Lower leg skin (tissue), 4 donors: ENCODE results near the gene TBC1D23. TPM values are rescaled to one million over a fixed set of nuclear protein-coding genes. Genes with fewer than 3 reads are reported as not detected.
"Not testable (repeated sequence)": the region's sequence is repeated elsewhere in the genome, so short reads cannot be mapped to it uniquely, and the experiment has no call there.

Experiments
- DNase-seq, 2 donors: peaks; one replicate each; pipeline ENCODE4 v3.0.0-alpha.2; 2019; ENCODE audit warnings: low spot score in 2 of 2
- H3K4me3 ChIP-seq: fragments of 200-600 bp; sonication (generic); 2 replicates; pipeline ENCODE4 v1.5.1; 2017; ENCODE audit warnings: mild to moderate bottlenecking, low read depth; ENCODE audit not compliant: poor library complexity, severe bottlenecking
- POLR2A ChIP-seq, 2 donors: fragments of 450-650 bp; IDR thresholded peaks; one replicate each; pipeline ENCODE4 v1.6.1; 2016 to 2017; ENCODE audit warnings: antibody characterized with exemption in 2 of 2, mild to moderate bottlenecking in 1 of 2, moderate library complexity in 1 of 2
- WGBS, 2 donors: methylation state at CpG; one replicate each; pipeline ENCODE4 v1.1.5; 2018; 5-methylcytosine and 5-hydroxymethylcytosine counted together
- intact Hi-C: fragments of 100-400 bp; cut with DNase I; formaldehyde crosslinking; loops from one replicate; pipeline ENCODE4 v1.15.0; 2023; ENCODE audit warnings: low total_unique reads
- total RNA-seq, 4 donors: library from RNA; depleted of rRNA; stranded (reverse); fragments of >200 nt; gene quantifications; one replicate each; pipeline ENCODE4 v1.1.0, GENCODE V29; 2016
- TF ChIP-seq, protein P1 (sequence below), 3 donors: fragments of 450-650 bp; IDR thresholded peaks; one replicate each; pipeline ENCODE4 v1.5.1; 2016; ENCODE audit warnings: antibody characterized with exemption in 3 of 3, mild to moderate bottlenecking in 3 of 3, moderate library complexity in 2 of 3

The TBC1D23 gene
- total RNA-seq, 4 donors from 2014 or later, result 28.3 to 37.7 (median 35.9) TPM

DNA sequence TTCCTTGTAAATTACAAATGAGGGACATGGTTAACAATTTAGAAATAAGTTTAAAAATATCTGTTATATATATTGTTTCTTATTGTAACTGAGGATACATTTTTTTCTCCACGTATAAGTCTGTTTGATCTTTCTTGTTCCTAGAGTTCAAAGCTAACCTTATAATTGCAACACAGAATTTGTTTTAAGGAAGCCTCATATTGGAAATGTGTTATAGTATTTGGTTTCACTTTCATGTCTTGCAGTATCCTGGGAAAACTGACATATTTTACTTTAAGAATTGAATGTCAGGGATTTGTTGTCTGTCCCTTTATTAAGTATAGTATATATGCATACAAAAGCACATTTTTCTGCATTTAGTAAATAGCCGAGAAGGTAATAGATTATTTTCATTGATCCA is 50.2 kb downstream of the TBC1D23 start:
- no peak for TF ChIP-seq POLR2A (IDR thresholded peaks at IDR 0.05)
- TF ChIP-seq, protein P1, sequence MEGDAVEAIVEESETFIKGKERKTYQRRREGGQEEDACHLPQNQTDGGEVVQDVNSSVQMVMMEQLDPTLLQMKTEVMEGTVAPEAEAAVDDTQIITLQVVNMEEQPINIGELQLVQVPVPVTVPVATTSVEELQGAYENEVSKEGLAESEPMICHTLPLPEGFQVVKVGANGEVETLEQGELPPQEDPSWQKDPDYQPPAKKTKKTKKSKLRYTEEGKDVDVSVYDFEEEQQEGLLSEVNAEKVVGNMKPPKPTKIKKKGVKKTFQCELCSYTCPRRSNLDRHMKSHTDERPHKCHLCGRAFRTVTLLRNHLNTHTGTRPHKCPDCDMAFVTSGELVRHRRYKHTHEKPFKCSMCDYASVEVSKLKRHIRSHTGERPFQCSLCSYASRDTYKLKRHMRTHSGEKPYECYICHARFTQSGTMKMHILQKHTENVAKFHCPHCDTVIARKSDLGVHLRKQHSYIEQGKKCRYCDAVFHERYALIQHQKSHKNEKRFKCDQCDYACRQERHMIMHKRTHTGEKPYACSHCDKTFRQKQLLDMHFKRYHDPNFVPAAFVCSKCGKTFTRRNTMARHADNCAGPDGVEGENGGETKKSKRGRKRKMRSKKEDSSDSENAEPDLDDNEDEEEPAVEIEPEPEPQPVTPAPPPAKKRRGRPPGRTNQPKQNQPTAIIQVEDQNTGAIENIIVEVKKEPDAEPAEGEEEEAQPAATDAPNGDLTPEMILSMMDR (IDR thresholded peaks at IDR 0.05), result no peak
- WGBS, 2 donors, result 64 to 72% methylated on average over 2 of the region's 2 CpGs
- intact Hi-C loops, result no loop called here
- DNase-seq, result no peak
- no peak overlapping the region for H3K4me3 ChIP-seq

DNA sequence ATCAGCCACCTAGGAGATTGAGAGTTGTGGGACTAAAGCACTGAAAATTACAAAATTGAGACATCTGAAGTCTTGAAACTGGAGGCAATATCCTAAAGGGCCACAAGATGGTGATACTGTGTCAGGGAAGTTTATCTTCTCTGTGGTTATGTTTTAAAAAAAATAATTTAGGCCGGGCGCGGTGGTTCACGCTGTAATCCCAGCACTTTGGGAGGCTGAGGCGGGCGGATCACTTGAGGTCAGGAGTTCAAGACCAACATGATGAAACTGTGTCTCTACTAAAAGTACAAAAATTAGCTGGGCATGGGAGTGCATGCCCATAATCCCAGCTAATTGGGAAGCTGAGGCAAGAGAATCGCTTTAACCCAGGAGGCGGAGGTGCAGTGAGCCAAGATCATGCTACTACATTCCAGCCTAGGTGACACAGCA is 55.9 kb downstream of the TBC1D23 start:
- peak in 1 of 2 donors; percentile 37 for DNase-seq
- 30 to 34% methylated on average over 8 of the region's 8 CpGs for whole genome bisulfite sequencing, 2 donors
- no peak for TF ChIP-seq POLR2A (IDR thresholded peaks at IDR 0.05)
- TF ChIP-seq, protein P1 (IDR thresholded peaks at IDR 0.05), result no peak
- intact Hi-C loops, result no loop called here
- H3K4me3 ChIP-seq, result no peak overlapping the region

DNA sequence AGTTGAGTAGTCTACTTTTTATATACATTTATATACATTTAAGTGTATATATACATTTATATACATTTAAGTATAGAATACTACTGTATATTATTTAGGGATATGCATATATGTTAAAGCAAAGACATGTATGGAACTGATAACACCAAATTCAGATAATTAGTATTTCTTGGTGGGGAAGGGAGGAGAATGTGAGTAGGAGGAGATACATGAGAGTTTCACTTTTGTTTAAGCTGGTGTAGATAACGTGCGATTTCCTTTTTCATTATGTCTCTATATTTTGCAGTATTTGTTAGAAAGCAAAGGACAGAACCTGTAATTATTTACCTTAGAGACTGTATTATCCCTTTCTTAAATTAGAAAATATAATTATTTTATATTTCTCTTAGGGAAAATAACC is 57.1 kb downstream of the TBC1D23 start:
- intact Hi-C loops, result loop anchor here (2.0 kb wide), 1 partner anchor 17 kb away; no protein-coding TSS in a partner anchor
- no peak overlapping the region for H3K4me3 ChIP-seq
- DNase-seq, result no peak
- TF ChIP-seq, protein P1 (IDR thresholded peaks at IDR 0.05), result no peak
- TF ChIP-seq POLR2A (IDR thresholded peaks at IDR 0.05), result no peak
- WGBS, 2 donors, result 82 to 91% methylated on average over 2 of the region's 2 CpGs

DNA sequence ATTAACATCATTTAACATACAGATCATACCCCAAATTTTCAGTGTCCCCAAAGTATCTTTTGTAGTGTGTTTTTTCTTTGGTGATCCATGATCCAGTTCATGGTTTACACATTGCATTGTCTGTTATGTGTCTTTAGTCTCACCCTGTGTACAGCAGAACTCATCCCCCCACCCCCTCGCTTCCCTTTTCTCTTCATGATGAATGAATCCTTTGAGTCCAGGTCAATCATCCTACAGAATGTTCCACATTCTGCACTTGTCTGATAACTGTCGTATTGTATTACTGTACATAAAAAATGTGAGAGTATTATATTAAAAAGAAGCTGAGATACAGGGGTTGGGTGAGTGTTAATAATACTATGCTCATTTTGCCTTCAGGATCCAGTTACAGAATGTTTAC is 59.2 kb downstream of the TBC1D23 start:
- TF ChIP-seq, protein P1 (IDR thresholded peaks at IDR 0.05), result no peak
- TF ChIP-seq POLR2A (IDR thresholded peaks at IDR 0.05), result no peak
- DNase-seq, result no peak
- WGBS, 2 donors, result 85 to 91% methylated on average over 2 of the region's 2 CpGs
- H3K4me3 ChIP-seq, result no peak overlapping the region
- intact Hi-C loops, result loop anchor here (2.0 kb wide), 1 partner anchor 19 kb away; no protein-coding TSS in a partner anchor

DNA sequence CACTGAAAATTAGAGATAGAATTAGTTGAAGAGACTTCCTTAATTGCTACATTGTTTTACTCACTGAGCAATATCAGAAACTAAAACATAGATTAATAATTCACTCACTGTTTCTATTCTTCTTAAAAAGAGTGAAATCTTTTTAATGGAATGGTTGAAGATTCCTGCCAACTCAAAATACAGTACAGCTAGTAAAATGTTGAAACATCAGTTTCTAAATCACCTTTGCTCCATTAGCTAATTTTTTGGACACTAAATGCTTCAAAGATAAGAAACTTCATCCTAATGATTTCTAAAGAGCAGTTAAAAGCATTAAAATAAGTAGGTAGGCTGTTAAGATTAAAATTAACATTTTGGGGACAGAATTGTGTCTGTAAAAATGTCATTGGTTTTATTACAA is 63.3 kb downstream of the TBC1D23 start:
- intact Hi-C loops, result no loop called here
- DNase-seq, result no peak
- H3K4me3 ChIP-seq, result no peak overlapping the region
- TF ChIP-seq, protein P1 (IDR thresholded peaks at IDR 0.05), result no peak
- no peak for TF ChIP-seq POLR2A (IDR thresholded peaks at IDR 0.05)

DNA sequence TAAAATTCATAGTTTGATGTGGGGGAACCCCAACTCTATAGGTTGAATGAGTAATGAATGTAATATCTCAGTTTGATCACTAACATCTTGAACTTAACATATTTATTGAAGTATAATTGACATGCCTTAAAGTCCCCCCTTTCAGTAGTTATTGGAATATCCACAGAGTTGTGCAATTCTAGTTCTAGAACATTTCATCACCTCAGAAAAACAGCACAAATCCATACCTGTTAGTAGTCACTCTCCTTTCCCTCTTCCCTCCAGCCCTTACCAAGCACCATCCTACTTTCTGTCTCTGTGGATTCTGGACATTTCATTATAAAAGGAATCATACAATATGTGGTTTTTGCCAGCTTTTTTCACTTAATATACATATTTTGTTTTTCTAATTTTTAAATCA is 65.0 kb downstream of the TBC1D23 start:
- H3K4me3 ChIP-seq, result no peak overlapping the region
- TF ChIP-seq POLR2A (IDR thresholded peaks at IDR 0.05), result no peak
- TF ChIP-seq, protein P1 (IDR thresholded peaks at IDR 0.05), result no peak
- intact Hi-C loops, result no loop called here
- no peak for DNase-seq

DNA sequence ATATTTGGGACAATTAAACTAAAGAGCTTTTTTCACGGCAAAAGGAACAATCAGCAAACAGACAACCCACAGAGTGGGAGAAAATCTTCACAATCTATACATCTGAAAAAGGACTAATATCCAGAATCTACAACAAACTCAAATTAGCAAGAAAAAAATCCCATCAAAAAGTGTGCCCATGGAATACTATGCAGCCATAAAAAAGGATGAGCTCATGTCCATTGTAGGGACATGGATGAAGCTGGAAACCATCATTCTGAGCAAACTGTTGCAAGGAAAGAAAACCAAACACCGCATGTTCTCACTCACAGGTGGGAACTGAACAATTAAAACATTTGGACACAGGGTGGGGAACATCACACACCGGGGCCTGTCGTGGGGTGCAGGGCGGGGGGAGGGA is 66.6 kb downstream of the TBC1D23 start:
- intact Hi-C loops, DNase-seq, H3K4me3 ChIP-seq: not testable (repeated sequence)
- 97% methylated on average over 5 of the region's 5 CpGs for WGBS, 2 donors
